A549 (cell line): ENCODE results near the gene PSMD2. TPM values are rescaled to one million over a fixed set of nuclear protein-coding genes. Genes with fewer than 3 reads are reported as not detected.

Experiments used
- ATAC-seq, 2 experiments: fragments of 200-7000 bp in 1 of 2; fragments of >200 bp in 1 of 2; cut with Nextera tagmentation in 1 of 2; cut with Tn5 transposase in 1 of 2; 3 replicates each; pipeline versions ENCODE4 v1.8.0 to v1.9.1; 2018 to 2020; ENCODE audit warnings: mild to moderate bottlenecking in 1 of 2, moderate library complexity in 1 of 2
- CTCF ChIA-PET: fragments of 300-600 bp; sonication (Branson Sonifier 250); formaldehyde crosslinking; extraction: SDS; loops from one replicate; lab custom pipeline; 2021; ENCODE audit warnings: antibody characterized with exemption, inconsistent platforms; lab: Yijun Ruan, JAX
- POLR2A ChIA-PET: fragments of 350-600 bp; formaldehyde crosslinking; extraction: SDS; loops from one replicate; lab custom pipeline; 2021; ENCODE audit warnings: antibody characterized with exemption, inconsistent platforms; lab: Yijun Ruan, JAX
- DNase-seq, 2 experiments: peaks; one replicate each; pipeline versions ENCODE4 v3.0.0 to v3.0.0-alpha.2; 2011 to 2016; ENCODE audit warnings: low read depth in 1 of 2, low spot score in 1 of 2
- FAIRE-seq: peaks from 2 replicates; lab custom pipeline; 2011; peaks lifted over from hg19 to GRCh38; lab: Jason Lieb, UNC
- H3K27ac ChIP-seq, 2 experiments: fragments of >200 bp; sonication (Bioruptor Twin); formaldehyde crosslinking; 3 replicates each; pipeline ENCODE4 v1.5.1; 2016 to 2017
- H3K4me1 ChIP-seq: fragments of >200 bp; sonication (Bioruptor Twin); formaldehyde crosslinking; 3 replicates; pipeline ENCODE4 v1.6.1; 2016
- H3K4me2 ChIP-seq: fragments of >200 bp; sonication (Bioruptor Twin); formaldehyde crosslinking; 3 replicates; pipeline ENCODE4 v1.6.1; 2016
- H3K4me3 ChIP-seq: fragments of >200 bp; sonication (Bioruptor Twin); formaldehyde crosslinking; 3 replicates; pipeline ENCODE4 v1.5.1; 2016
- H3K9me3 ChIP-seq: fragments of >200 bp; sonication (Bioruptor Twin); formaldehyde crosslinking; 3 replicates; pipeline ENCODE4 v1.6.1; 2016
- BHLHE40 ChIP-seq: IDR thresholded peaks from 2 replicates; pipeline ENCODE4 v1.6.1; 2012; ENCODE audit warnings: low read depth, low read length, inconsistent platforms
- CBX2 ChIP-seq: fragments of 200-600 bp; sonication (generic); IDR thresholded peaks from 2 replicates; pipeline ENCODE4 v1.6.1; 2016; ENCODE audit warnings: low read depth, mild to moderate bottlenecking, borderline replicate concordance
- E2F6 ChIP-seq: IDR thresholded peaks from 2 replicates; pipeline ENCODE4 v1.6.1; 2012; ENCODE audit warnings: low read depth, borderline replicate concordance
- FOSL2 ChIP-seq, 2 experiments: fragments of 450-650 bp in 1 of 2; fragments of >200 bp in 1 of 2; sonication (Bioruptor Twin) in 1 of 2; formaldehyde crosslinking; IDR thresholded peaks; 2 replicates each; pipeline versions ENCODE4 v1.5.0 to v1.6.1; 2016 to 2020; ENCODE audit warnings: mild to moderate bottlenecking in 1 of 2, moderate library complexity in 1 of 2
- HEYL ChIP-seq: fragments of 250-450 bp; sonication (Bioruptor Pico); IDR thresholded peaks from 2 replicates; pipeline ENCODE4 v1.8.0; 2021; ENCODE audit warnings: mild to moderate bottlenecking, moderate library complexity
- HOXA7 ChIP-seq: fragments of 250-450 bp; sonication (Bioruptor Pico); IDR thresholded peaks from 2 replicates; pipeline ENCODE4 v1.5.0; 2020; ENCODE audit warnings: mild to moderate bottlenecking, moderate library complexity
- KDM1A ChIP-seq: fragments of 200-600 bp; sonication (generic); IDR thresholded peaks from 2 replicates; pipeline ENCODE4 v1.6.1; 2016; ENCODE audit warnings: low read depth, mild to moderate bottlenecking
- MYC ChIP-seq: IDR thresholded peaks from 2 replicates; pipeline ENCODE4 v1.6.1; 2012; ENCODE audit warnings: mild to moderate bottlenecking, inconsistent platforms, low read length, improper control_type of control experiment, borderline replicate concordance
- RAD21 ChIP-seq, 2 experiments: fragments of >200 bp in 1 of 2; sonication (Bioruptor Twin) in 1 of 2; formaldehyde crosslinking in 1 of 2; IDR thresholded peaks in 1 of 2; conservative IDR thresholded peaks in 1 of 2; 2 replicates in 1 of 2; 3 replicates in 1 of 2; pipeline ENCODE4 v1.6.1; 2012 to 2018; ENCODE audit warnings: inconsistent platforms in 1 of 2
- RCOR1 ChIP-seq: fragments of 150-350 bp; IDR thresholded peaks from 2 replicates; pipeline ENCODE4 v1.6.1; 2014; ENCODE audit warnings: antibody characterized with exemption, low read length, low read depth
- SMC3 ChIP-seq: fragments of >200 bp; sonication (Bioruptor Twin); formaldehyde crosslinking; IDR thresholded peaks from 3 replicates; pipeline ENCODE4 v1.6.1; 2018; ENCODE audit warnings: inconsistent platforms
- SREBF2 ChIP-seq: fragments of 450-650 bp; IDR thresholded peaks from 2 replicates; pipeline ENCODE4 v1.6.1; 2014; ENCODE audit warnings: mild to moderate bottlenecking, moderate library complexity
- TFCP2L1 ChIP-seq: fragments of 250-450 bp; sonication (Bioruptor Pico); IDR thresholded peaks from 2 replicates; pipeline ENCODE4 v1.5.0; 2021; ENCODE audit warnings: mild to moderate bottlenecking
- ZC3H11A ChIP-seq: fragments of 450-650 bp; IDR thresholded peaks from 2 replicates; pipeline ENCODE4 v1.6.1; 2014; ENCODE audit warnings: antibody characterized with exemption, mild to moderate bottlenecking
- ZNF302 ChIP-seq: fragments of 250-450 bp; sonication (Bioruptor Pico); IDR thresholded peaks from 2 replicates; pipeline ENCODE4 v1.9.0; 2021; ENCODE audit warnings: inconsistent platforms, mild to moderate bottlenecking, moderate library complexity
- ZSCAN20 ChIP-seq: fragments of 250-450 bp; sonication (Bioruptor Pico); IDR thresholded peaks from 2 replicates; pipeline ENCODE4 v1.8.0; 2022; ENCODE audit warnings: mild to moderate bottlenecking, moderate library complexity
- WGBS: methylation state at CpG from one replicate; pipeline ENCODE4 v1.1.6; 2017; ENCODE audit errors: missing lambda C conversion rate; 5-methylcytosine and 5-hydroxymethylcytosine counted together
- polyA plus RNA-seq, 4 experiments: library from polyadenylated mRNA; depleted of rRNA in 3 of 4; stranded (reverse); fragments of >200 nt; fragmentation: RNase III in 1 of 4; extraction: RNeasy Plus Mini Kit Qiagen cat#74134 plus additional on column Dnase treatment in 1 of 4; gene quantifications; 2 replicates in 3 of 4; 3 replicates in 1 of 4; pipeline ENCODE4 v1.2.3, GENCODE V29; 2011 to 2017
- TF ChIP-seq, protein P1 (sequence below): fragments of 250-450 bp; sonication (Bioruptor Pico); IDR thresholded peaks from 2 replicates; pipeline ENCODE4 v1.5.0; 2020; ENCODE audit warnings: low read depth, mild to moderate bottlenecking, moderate library complexity
- TF ChIP-seq, protein P2 (sequence below): fragments of 200-600 bp; sonication (generic); IDR thresholded peaks from 2 replicates; pipeline ENCODE4 v1.6.1; 2016; ENCODE audit warnings: antibody characterized with exemption, mild to moderate bottlenecking, moderate library complexity
- TF ChIP-seq, protein P3 (sequence below): fragments of 150-350 bp; IDR thresholded peaks from 2 replicates; pipeline ENCODE4 v1.6.1; 2014; ENCODE audit warnings: low read depth, mild to moderate bottlenecking, low read length

Gene PSMD2
- polyA plus RNA-seq, 2 of the 4 experiments (the other 2 are of a cell fraction), result 267 to 541 TPM

DNA sequence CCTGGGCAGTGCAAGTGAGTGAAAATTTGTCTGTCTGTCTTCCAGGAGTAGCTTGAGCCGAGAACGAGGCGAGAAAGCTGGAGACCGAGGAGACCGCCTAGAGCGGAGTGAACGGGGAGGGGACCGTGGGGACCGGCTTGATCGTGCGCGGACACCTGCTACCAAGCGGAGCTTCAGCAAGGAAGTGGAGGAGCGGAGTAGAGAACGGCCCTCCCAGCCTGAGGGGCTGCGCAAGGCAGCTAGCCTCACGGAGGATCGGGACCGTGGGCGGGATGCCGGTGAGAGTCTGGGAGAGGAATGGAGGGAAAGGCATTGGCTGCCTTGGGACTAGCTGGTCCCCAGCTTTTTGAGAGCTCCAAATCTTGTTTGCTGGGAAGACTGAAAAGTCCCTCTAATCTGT, 28.1 kb downstream of the PSMD2 start:
- no peak overlapping the region for H3K4me2 ChIP-seq
- no peaks in the 10 kb centered on the region for H3K9me3 ChIP-seq
- H3K27ac ChIP-seq, result no peak overlapping the region
- WGBS, result 94% methylated on average over 21 of the region's 21 CpGs
- CTCF ChIA-PET, result interaction anchor here (1.2 to 2.0 kb wide), 3 partner anchors 21 to 27 kb away, joined by 4 to 7 read pairs (median 4); no protein-coding TSS in a partner anchor
- H3K4me3 ChIP-seq, result no peak overlapping the region
- ATAC-seq, result no peak
- H3K4me1 ChIP-seq, result peaks cover 15% of the 10 kb centered on the region; the same call in 1 of the 3 replicates
- TF ChIP-seq, protein P1, sequence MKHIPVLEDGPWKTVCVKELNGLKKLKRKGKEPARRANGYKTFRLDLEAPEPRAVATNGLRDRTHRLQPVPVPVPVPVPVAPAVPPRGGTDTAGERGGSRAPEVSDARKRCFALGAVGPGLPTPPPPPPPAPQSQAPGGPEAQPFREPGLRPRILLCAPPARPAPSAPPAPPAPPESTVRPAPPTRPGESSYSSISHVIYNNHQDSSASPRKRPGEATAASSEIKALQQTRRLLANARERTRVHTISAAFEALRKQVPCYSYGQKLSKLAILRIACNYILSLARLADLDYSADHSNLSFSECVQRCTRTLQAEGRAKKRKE (CRISPR knock-in tag), result no peak
- TF ChIP-seq SMC3 (no peak), BHLHE40 (no peak), TFCP2L1 (CRISPR knock-in tag) (no peak), CBX2 (no peak)
- TF ChIP-seq, all 56 proteins: peak for 0
- DNase-seq (no peak), FAIRE-seq (no peak)
- POLR2A ChIA-PET, result no interaction called here

DNA sequence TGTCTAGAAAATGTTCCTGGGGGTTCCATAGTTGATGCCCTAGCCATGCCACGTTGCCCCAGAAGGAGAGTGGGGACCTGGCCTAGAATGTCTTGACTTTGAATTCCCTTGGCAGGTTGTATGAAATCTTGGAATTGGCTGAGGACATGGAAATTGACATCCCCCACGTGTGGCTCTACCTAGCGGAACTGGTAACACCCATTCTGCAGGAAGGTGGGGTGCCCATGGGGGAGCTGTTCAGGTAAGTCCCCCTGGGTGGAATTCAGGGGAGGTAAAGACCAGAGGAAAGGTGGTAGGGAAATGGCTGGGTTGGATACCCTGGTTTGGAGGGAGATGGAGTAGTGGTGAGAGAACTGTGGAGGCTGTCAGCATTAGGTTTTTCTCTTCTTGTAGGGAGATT, 29.5 kb downstream of the PSMD2 start:
- no peak for TF ChIP-seq SREBF2
- no peak for TF ChIP-seq HEYL
- TF ChIP-seq, protein P2, sequence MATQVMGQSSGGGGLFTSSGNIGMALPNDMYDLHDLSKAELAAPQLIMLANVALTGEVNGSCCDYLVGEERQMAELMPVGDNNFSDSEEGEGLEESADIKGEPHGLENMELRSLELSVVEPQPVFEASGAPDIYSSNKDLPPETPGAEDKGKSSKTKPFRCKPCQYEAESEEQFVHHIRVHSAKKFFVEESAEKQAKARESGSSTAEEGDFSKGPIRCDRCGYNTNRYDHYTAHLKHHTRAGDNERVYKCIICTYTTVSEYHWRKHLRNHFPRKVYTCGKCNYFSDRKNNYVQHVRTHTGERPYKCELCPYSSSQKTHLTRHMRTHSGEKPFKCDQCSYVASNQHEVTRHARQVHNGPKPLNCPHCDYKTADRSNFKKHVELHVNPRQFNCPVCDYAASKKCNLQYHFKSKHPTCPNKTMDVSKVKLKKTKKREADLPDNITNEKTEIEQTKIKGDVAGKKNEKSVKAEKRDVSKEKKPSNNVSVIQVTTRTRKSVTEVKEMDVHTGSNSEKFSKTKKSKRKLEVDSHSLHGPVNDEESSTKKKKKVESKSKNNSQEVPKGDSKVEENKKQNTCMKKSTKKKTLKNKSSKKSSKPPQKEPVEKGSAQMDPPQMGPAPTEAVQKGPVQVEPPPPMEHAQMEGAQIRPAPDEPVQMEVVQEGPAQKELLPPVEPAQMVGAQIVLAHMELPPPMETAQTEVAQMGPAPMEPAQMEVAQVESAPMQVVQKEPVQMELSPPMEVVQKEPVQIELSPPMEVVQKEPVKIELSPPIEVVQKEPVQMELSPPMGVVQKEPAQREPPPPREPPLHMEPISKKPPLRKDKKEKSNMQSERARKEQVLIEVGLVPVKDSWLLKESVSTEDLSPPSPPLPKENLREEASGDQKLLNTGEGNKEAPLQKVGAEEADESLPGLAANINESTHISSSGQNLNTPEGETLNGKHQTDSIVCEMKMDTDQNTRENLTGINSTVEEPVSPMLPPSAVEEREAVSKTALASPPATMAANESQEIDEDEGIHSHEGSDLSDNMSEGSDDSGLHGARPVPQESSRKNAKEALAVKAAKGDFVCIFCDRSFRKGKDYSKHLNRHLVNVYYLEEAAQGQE, result no peak
- TF ChIP-seq RAD21 (conservative IDR thresholded peaks at IDR 0.05 in 1 of 2, IDR thresholded peaks at IDR 0.05 in 1 of 2), result no peak
- TF ChIP-seq KDM1A, result no peak
- no peak for TF ChIP-seq HOXA7 (CRISPR knock-in tag)
- TF ChIP-seq SMC3, result no peak
- no peak for TF ChIP-seq ZSCAN20
- no peak for TF ChIP-seq E2F6
- no peak for TF ChIP-seq ZC3H11A
- no peak for TF ChIP-seq MYC
- no peak for TF ChIP-seq FOSL2 (IDR thresholded peaks at IDR 0.05)
- no peak for TF ChIP-seq FOSL2 (CRISPR knock-in tag; IDR thresholded peaks at IDR 0.05)
- TF ChIP-seq ZNF302 (CRISPR knock-in tag), result no peak
- no peak for TF ChIP-seq TFCP2L1 (CRISPR knock-in tag)
- TF ChIP-seq, protein P3, sequence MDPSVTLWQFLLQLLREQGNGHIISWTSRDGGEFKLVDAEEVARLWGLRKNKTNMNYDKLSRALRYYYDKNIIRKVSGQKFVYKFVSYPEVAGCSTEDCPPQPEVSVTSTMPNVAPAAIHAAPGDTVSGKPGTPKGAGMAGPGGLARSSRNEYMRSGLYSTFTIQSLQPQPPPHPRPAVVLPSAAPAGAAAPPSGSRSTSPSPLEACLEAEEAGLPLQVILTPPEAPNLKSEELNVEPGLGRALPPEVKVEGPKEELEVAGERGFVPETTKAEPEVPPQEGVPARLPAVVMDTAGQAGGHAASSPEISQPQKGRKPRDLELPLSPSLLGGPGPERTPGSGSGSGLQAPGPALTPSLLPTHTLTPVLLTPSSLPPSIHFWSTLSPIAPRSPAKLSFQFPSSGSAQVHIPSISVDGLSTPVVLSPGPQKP, result no peak
- TF ChIP-seq RCOR1, result no peak
- POLR2A ChIA-PET, result no interaction called here
- 100% methylated on average over 3 of the region's 3 CpGs for WGBS
- H3K27ac ChIP-seq, result no peak overlapping the region
- no peak overlapping the region for H3K4me2 ChIP-seq
- H3K9me3 ChIP-seq, result no peaks in the 10 kb centered on the region
- ATAC-seq, result no peak
- FAIRE-seq, result no peak
- CTCF ChIA-PET, result interaction anchor here (0.6 to 0.9 kb wide), 2 partner anchors 9 to 25 kb away, joined by 3 to 4 read pairs; no protein-coding TSS in a partner anchor
- DNase-seq, result no peak
- H3K4me3 ChIP-seq, result no peak overlapping the region
- H3K4me1 ChIP-seq, result peaks cover 25% of the 10 kb centered on the region; the same call in 1 of the 3 replicates
